PC-9 (cell line): ENCODE data around the gene TGFB2. TPM values are rescaled to one million over a fixed set of nuclear protein-coding genes. Genes with fewer than 3 reads are reported as not detected.

Experiments
- BruUV-seq: library from RNA; stranded (reverse); fragments of 400-500 nt; replicated peaks from 2 replicates; lab custom pipeline; 2021; lab: Mats Ljungman, UMichigan
- CTCF ChIA-PET: fragments of 300-600 bp; sonication (Branson Sonifier 250); formaldehyde crosslinking; loops from one replicate; lab custom pipeline; 2022; ENCODE audit warnings: antibody characterized with exemption; lab: Charles Lee
- POLR2A ChIA-PET: fragments of 300-600 bp; sonication (Branson Sonifier 250); formaldehyde crosslinking; loops from one replicate; lab custom pipeline; 2022; ENCODE audit warnings: antibody characterized with exemption; ENCODE audit not compliant: unreplicated experiment; lab: Charles Lee
- DNase-seq, 2 experiments: peaks; one replicate each; pipeline versions ENCODE4 v3.0.0 to v3.0.0-alpha.2; 2015 to 2022; ENCODE audit warnings: mixed read lengths in 1 of 2
- H2AFZ ChIP-seq: fragments of 200-600 bp; sonication (generic); 2 replicates; pipeline ENCODE4 v1.8.1; 2017; ENCODE audit warnings: antibody characterized with exemption
- H3F3A ChIP-seq: fragments of 200-600 bp; sonication (generic); 2 replicates; pipeline ENCODE4 v1.8.1; 2017; ENCODE audit warnings: antibody characterized with exemption, mild to moderate bottlenecking, low read depth; ENCODE audit not compliant: insufficient read depth
- H3K27ac ChIP-seq: fragments of 200-600 bp; sonication (generic); 2 replicates; pipeline ENCODE4 v1.6.1; 2016; ENCODE audit warnings: mixed run types
- H3K27me3 ChIP-seq: fragments of 200-600 bp; sonication (generic); 2 replicates; pipeline ENCODE4 v1.6.1; 2016; ENCODE audit warnings: low read depth, mixed run types; ENCODE audit not compliant: insufficient read depth
- H3K36me3 ChIP-seq: fragments of 200-600 bp; sonication (generic); 2 replicates; pipeline ENCODE4 v1.6.1; 2016; ENCODE audit warnings: low read depth, mixed run types
- H3K4me1 ChIP-seq: fragments of 200-600 bp; sonication (generic); replicated peaks from 2 replicates; pipeline ENCODE4 v1.6.1; 2016; ENCODE audit warnings: mixed run types; ENCODE audit not compliant: insufficient read depth
- H3K4me2 ChIP-seq: fragments of 200-600 bp; sonication (generic); 2 replicates; pipeline ENCODE4 v1.6.1; 2017; ENCODE audit warnings: mixed run types
- H3K4me3 ChIP-seq: fragments of 200-600 bp; sonication (generic); 2 replicates; pipeline ENCODE4 v1.6.1; 2016; ENCODE audit warnings: mixed run types
- H3K79me2 ChIP-seq: fragments of 200-600 bp; sonication (generic); 2 replicates; pipeline ENCODE4 v1.6.1; 2017; ENCODE audit warnings: low read depth, mixed run types
- H3K9me2 ChIP-seq: fragments of 200-600 bp; sonication (generic); 2 replicates; pipeline ENCODE4 v1.8.1; 2017; ENCODE audit warnings: mild to moderate bottlenecking; ENCODE audit not compliant: insufficient read depth
- H3K9me3 ChIP-seq: fragments of 200-600 bp; sonication (generic); 2 replicates; pipeline ENCODE4 v1.8.1; 2016; ENCODE audit warnings: low read depth; ENCODE audit not compliant: insufficient read depth
- H4K20me1 ChIP-seq: fragments of 200-600 bp; sonication (generic); 2 replicates; pipeline ENCODE4 v1.8.1; 2017; ENCODE audit not compliant: insufficient read depth
- EZH2 ChIP-seq: fragments of 200-600 bp; sonication (generic); IDR thresholded peaks from 2 replicates; pipeline ENCODE4 v1.8.0; 2017; ENCODE audit warnings: antibody characterized with exemption, low read depth
- intact Hi-C: fragments of 100-400 bp; cut with micrococcal nuclease; formaldehyde crosslinking; loops from one replicate; pipeline ENCODE4 v1.10.0; 2022; ENCODE audit not compliant: unreplicated experiment
- total RNA-seq: library from RNA; stranded (reverse); gene quantifications from 2 replicates; pipeline ENCODE4 v1.2.3, GENCODE V29; 2021
- TF ChIP-seq, protein P1 (sequence below): fragments of 200-600 bp; sonication (generic); conservative IDR thresholded peaks from 2 replicates; pipeline ENCODE4 v1.6.1; 2017; ENCODE audit warnings: mixed run types, antibody characterized with exemption, mild to moderate bottlenecking, moderate library complexity

Gene TGFB2
- total RNA-seq, 1 experiment from 2014 or later: 74.3 TPM

DNA sequence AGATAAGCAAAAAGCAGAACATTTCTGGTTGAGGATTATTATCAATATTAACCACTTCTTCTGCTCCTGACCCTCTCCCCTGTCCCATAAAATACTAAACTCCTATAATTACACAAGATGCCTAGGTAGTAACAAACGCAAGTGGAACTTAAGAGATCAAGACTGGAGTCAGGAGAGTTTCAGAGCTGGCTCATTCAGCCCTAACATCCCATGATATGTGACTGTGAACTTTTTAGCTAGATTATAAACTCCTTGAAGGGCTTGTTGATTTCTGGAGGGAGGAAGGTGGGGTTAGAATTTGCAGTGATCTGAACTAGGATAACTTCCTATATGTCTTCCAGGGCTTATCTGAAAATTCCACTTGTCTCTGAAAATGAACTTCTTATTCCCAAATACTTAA is 130.6 kb downstream of the TGFB2 start:
- H3K36me3 ChIP-seq: no peaks in the 10 kb centered on the region
- H2AFZ ChIP-seq: no peak overlapping the region
- H3K27ac ChIP-seq: peak overlapping the region; percentile 8; the same call in 1 of the 2 replicates
- ChIA-PET POLR2A (interaction anchor here (0.5 to 0.7 kb wide), 3 partner anchors 9 to 1010 kb away, joined by 4 to 8 read pairs (median 5); no protein-coding TSS in a partner anchor), CTCF (no interaction called here)
- no TSS peak for BruUV-seq
- H3F3A ChIP-seq: peaks cover 13% of the 10 kb centered on the region; the same call in 1 of the 2 replicates
- H3K4me2 ChIP-seq: no peak overlapping the region
- intact Hi-C loops: loop anchor here (1.0 kb wide), 1 partner anchor 12 kb away; no protein-coding TSS in a partner anchor
- H3K9me3 ChIP-seq: peaks cover 24% of the 10 kb centered on the region; the same call in 1 of the 2 replicates
- H3K79me2 ChIP-seq: no peaks in the 10 kb centered on the region
- H3K4me1 ChIP-seq: peaks cover 24% of the 10 kb centered on the region
- DNase-seq: no peak
- H3K4me3 ChIP-seq: no peak overlapping the region
- no peaks in the 10 kb centered on the region for H3K9me2 ChIP-seq
- no peaks in the 10 kb centered on the region for H4K20me1 ChIP-seq
- no peak for TF ChIP-seq EZH2
- TF ChIP-seq, protein P1, sequence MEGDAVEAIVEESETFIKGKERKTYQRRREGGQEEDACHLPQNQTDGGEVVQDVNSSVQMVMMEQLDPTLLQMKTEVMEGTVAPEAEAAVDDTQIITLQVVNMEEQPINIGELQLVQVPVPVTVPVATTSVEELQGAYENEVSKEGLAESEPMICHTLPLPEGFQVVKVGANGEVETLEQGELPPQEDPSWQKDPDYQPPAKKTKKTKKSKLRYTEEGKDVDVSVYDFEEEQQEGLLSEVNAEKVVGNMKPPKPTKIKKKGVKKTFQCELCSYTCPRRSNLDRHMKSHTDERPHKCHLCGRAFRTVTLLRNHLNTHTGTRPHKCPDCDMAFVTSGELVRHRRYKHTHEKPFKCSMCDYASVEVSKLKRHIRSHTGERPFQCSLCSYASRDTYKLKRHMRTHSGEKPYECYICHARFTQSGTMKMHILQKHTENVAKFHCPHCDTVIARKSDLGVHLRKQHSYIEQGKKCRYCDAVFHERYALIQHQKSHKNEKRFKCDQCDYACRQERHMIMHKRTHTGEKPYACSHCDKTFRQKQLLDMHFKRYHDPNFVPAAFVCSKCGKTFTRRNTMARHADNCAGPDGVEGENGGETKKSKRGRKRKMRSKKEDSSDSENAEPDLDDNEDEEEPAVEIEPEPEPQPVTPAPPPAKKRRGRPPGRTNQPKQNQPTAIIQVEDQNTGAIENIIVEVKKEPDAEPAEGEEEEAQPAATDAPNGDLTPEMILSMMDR: no peak
- H3K27me3 ChIP-seq: no peaks in the 10 kb centered on the region

DNA sequence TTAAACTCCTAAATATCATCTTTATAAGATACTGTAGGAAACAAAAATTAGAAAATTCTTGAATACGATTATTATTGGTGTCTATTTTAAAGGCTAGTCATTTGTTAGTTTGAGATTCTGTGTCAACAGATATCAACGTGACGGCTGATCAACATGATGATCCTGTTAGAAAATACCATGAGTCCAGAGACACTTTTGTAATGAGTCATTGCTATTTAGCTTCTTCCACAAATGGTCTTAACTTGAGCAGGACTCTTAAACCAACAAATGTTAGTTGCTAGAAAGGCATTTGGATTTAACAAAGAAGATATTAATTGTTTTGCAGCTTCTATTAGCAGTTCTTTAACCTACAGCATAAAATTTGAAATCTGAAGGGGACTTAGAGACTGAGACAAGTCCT is 131.2 kb downstream of the TGFB2 start:
- CTCF ChIA-PET: no interaction called here
- intact Hi-C loops: loop anchor here (1.0 kb wide), 1 partner anchor 13 kb away; no protein-coding TSS in a partner anchor
- H3K9me3 ChIP-seq: peaks cover 24% of the 10 kb centered on the region; the same call in 1 of the 2 replicates
- H4K20me1 ChIP-seq: no peaks in the 10 kb centered on the region
- H3K27me3 ChIP-seq: no peaks in the 10 kb centered on the region
- no peak overlapping the region for H3K4me3 ChIP-seq
- no TSS peak for BruUV-seq
- H3K9me2 ChIP-seq: no peaks in the 10 kb centered on the region
- DNase-seq: peak in 1 of 2 experiments; percentile 83
- peaks cover 18% of the 10 kb centered on the region; the same call in 1 of the 2 replicates for H3F3A ChIP-seq
- peak overlapping the region; percentile 6; the same call in 1 of the 2 replicates for H3K4me2 ChIP-seq
- H3K79me2 ChIP-seq: no peaks in the 10 kb centered on the region
- H3K4me1 ChIP-seq: peaks cover 31% of the 10 kb centered on the region
- no peak for TF ChIP-seq EZH2
- TF ChIP-seq, protein P1: no peak
- H3K36me3 ChIP-seq: no peaks in the 10 kb centered on the region
- peak overlapping the region; percentile 8; the same call in 1 of the 2 replicates for H3K27ac ChIP-seq
- POLR2A ChIA-PET: interaction anchor here (0.6 to 0.7 kb wide), 3 partner anchors 129 to 624 kb away, joined by 4 to 13 read pairs (median 5); no protein-coding TSS in a partner anchor
- H2AFZ ChIP-seq: no peak overlapping the region

DNA sequence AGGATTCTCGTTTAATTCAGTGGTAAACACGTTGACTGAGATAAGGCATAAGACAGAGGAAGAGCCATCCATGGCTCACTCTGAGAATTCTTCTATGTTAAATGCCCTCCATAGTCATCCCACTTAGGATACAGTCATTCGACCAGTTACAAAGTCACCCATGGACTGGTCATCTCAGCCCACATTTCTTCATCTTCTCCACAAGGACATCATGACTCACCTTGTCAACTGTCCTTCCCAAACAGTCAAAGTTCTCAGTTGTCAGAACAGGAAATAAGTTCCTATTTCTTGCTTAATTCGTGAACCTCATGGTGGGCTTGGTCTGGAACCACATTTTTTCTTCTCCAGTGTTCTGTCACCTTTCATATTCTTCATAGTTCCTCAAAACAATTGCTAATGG is 133.2 kb downstream of the TGFB2 start:
- peak in 1 of 2 experiments; percentile 70 for DNase-seq
- ChIA-PET POLR2A (interaction anchor here (0.6 kb wide), 1 partner anchor 22 kb away, joined by 3 read pairs; no protein-coding TSS in a partner anchor), CTCF (no interaction called here)
- no peak overlapping the region for H3K4me3 ChIP-seq
- no peak overlapping the region for H3K27ac ChIP-seq
- H3K9me2 ChIP-seq: no peaks in the 10 kb centered on the region
- peaks cover 27% of the 10 kb centered on the region for H3K9me3 ChIP-seq
- intact Hi-C loops: no loop called here
- H2AFZ ChIP-seq: no peak overlapping the region
- no peaks in the 10 kb centered on the region for H3K79me2 ChIP-seq
- no peaks in the 10 kb centered on the region for H3K36me3 ChIP-seq
- no peaks in the 10 kb centered on the region for H4K20me1 ChIP-seq
- BruUV-seq: no TSS peak
- no peak overlapping the region for H3K4me2 ChIP-seq
- TF ChIP-seq EZH2: no peak
- TF ChIP-seq, protein P1: no peak
- H3F3A ChIP-seq: peaks cover 20% of the 10 kb centered on the region; the same call in 1 of the 2 replicates
- H3K4me1 ChIP-seq: peaks cover 36% of the 10 kb centered on the region
- no peaks in the 10 kb centered on the region for H3K27me3 ChIP-seq
